ENCODE data around the gene RPTN. TPM values are rescaled to one million over a fixed set of nuclear protein-coding genes. Genes with fewer than 3 reads are reported as not detected.

The RPTN gene
- total RNA-seq, 1 experiment from 2014 or later, result not detected

DNA sequence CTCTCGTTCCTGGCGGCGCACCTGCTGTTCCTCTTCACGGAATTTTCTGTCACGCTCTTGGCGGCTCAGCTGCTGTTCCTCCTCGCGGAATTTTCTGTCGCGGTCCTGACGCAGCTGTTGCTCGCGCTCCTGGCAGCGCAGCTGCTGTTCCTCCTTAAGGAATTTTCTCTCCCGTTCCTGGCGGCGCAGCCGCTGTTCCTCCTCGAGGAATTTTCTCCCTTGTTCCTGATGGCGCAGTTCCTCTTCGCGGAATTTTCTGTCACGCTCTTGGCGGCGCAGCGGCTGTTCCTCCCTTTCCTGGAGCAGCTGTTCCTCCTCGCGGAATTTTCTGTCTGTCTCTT is 50.2 kb downstream of the RPTN start:
- H3K27me3 ChIP-seq (ENCODE audit: insufficient read depth, low read length), result peaks cover 65% of the 10 kb centered on the region
- H3K36me3 ChIP-seq (ENCODE audit: control insufficient read depth in 1 of 2, insufficient read depth in 2 of 2, low read length in 2 of 2), result no peaks in the 10 kb centered on the region
- ChIA-PET RAD21 (ENCODE audit: low non-redundant PET in 1 of 2, low total read pairs in 2 of 2, uncharacterized antibody in 2 of 2, unreplicated experiment in 2 of 2) (no interaction called here), CTCF (no interaction called here), POLR2A (no interaction called here)
- peaks cover 20 to 50% of the 10 kb centered on the region in 2 experiments for H3K4me1 ChIP-seq (ENCODE audit: control insufficient read depth in 1 of 2, insufficient read depth in 2 of 2, low read length in 2 of 2)
- H3K4me2 ChIP-seq (ENCODE audit: low read length), result peak overlapping the region; percentile 77
- H3K79me2 ChIP-seq (ENCODE audit: insufficient read depth, low read length), result no peaks in the 10 kb centered on the region
- no peak overlapping the region for H3K9ac ChIP-seq (ENCODE audit: low read length)
- no peak overlapping the region for H2AFZ ChIP-seq (ENCODE audit: low read depth, low read length, poor library complexity, severe bottlenecking)
- TF ChIP-seq, protein P1, sequence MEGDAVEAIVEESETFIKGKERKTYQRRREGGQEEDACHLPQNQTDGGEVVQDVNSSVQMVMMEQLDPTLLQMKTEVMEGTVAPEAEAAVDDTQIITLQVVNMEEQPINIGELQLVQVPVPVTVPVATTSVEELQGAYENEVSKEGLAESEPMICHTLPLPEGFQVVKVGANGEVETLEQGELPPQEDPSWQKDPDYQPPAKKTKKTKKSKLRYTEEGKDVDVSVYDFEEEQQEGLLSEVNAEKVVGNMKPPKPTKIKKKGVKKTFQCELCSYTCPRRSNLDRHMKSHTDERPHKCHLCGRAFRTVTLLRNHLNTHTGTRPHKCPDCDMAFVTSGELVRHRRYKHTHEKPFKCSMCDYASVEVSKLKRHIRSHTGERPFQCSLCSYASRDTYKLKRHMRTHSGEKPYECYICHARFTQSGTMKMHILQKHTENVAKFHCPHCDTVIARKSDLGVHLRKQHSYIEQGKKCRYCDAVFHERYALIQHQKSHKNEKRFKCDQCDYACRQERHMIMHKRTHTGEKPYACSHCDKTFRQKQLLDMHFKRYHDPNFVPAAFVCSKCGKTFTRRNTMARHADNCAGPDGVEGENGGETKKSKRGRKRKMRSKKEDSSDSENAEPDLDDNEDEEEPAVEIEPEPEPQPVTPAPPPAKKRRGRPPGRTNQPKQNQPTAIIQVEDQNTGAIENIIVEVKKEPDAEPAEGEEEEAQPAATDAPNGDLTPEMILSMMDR (IDR thresholded peaks at IDR 0.05 in 2 of 3, conservative IDR thresholded peaks at IDR 0.05 in 1 of 3; ENCODE audit: borderline replicate concordance in 1 of 3, insufficient read depth in 1 of 3, low read depth in 2 of 3, low read length in 2 of 3), result no peak
- TF ChIP-seq ZNF274 (IDR thresholded peaks at IDR 0.05; ENCODE audit: low read depth, low read length), result no peak
- TF ChIP-seq YY1 (IDR thresholded peaks at IDR 0.05; ENCODE audit: extremely low read depth, insufficient replicate concordance, low read depth, low read length), result no peak
- TF ChIP-seq, protein P2, sequence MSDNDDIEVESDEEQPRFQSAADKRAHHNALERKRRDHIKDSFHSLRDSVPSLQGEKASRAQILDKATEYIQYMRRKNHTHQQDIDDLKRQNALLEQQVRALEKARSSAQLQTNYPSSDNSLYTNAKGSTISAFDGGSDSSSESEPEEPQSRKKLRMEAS (IDR thresholded peaks at IDR 0.05), result no peak
- TF ChIP-seq FOSL1 (IDR thresholded peaks at IDR 0.05; ENCODE audit: low read depth), result no peak
- TF ChIP-seq RAD21 (IDR thresholded peaks at IDR 0.05; ENCODE audit: low read depth), result no peak
- TF ChIP-seq, protein P3, sequence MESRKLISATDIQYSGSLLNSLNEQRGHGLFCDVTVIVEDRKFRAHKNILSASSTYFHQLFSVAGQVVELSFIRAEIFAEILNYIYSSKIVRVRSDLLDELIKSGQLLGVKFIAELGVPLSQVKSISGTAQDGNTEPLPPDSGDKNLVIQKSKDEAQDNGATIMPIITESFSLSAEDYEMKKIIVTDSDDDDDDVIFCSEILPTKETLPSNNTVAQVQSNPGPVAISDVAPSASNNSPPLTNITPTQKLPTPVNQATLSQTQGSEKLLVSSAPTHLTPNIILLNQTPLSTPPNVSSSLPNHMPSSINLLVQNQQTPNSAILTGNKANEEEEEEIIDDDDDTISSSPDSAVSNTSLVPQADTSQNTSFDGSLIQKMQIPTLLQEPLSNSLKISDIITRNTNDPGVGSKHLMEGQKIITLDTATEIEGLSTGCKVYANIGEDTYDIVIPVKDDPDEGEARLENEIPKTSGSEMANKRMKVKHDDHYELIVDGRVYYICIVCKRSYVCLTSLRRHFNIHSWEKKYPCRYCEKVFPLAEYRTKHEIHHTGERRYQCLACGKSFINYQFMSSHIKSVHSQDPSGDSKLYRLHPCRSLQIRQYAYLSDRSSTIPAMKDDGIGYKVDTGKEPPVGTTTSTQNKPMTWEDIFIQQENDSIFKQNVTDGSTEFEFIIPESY (IDR thresholded peaks at IDR 0.05; ENCODE audit: extremely low read depth, insufficient replicate concordance, low read length), result no peak
- H3K9me2 ChIP-seq (ENCODE audit: insufficient read depth), result no peaks in the 10 kb centered on the region
- ATAC-seq (no peak), DNase-seq (ENCODE audit: low read depth, low spot score) (no peak)
- no peak overlapping the region for H3K4me3 ChIP-seq (replicated peaks in 1 of 2; ENCODE audit: low read depth in 1 of 2, low read length in 2 of 2)
- no peak overlapping the region for H3K27ac ChIP-seq (ENCODE audit: low read depth, low read length)
- no peaks in the 10 kb centered on the region for H4K20me1 ChIP-seq (ENCODE audit: insufficient read depth)
- no peaks in the 10 kb centered on the region for H3K9me3 ChIP-seq (ENCODE audit: control insufficient read depth in 1 of 2, insufficient read depth in 1 of 2, low read depth in 1 of 2, low read length in 2 of 2)
- no TSS peak for BruUV-seq (replicated peaks)
- intact Hi-C loops (cut with micrococcal nuclease), result no loop called here
